Measurements from ENCODE around the gene UMOD.
"Not testable (repeated sequence)": the region's sequence is repeated elsewhere in the genome, so short reads cannot be mapped to it uniquely, and the experiment has no call there.

UMOD gene

GRCh38 chr16:20327444-20328041 lies 25.0 kb downstream of the UMOD start, which contains the start of gene GP2:
Gene GP2 (minus strand): TSS chr16:20327513. CDS start chr16:20326431, 1,082 bp downstream.
- DNase-seq (ENCODE audit: low spot score) = no peak
- no peak for TF ChIP-seq CTCF (conservative IDR thresholded peaks at IDR 0.05; ENCODE audit: low read depth)
- ChIA-PET CTCF (no interaction called here), POLR2A (ENCODE audit: low non-redundant PET) (no interaction called here)
- H3K27ac ChIP-seq = no peak within 1 kb of the TSS

GRCh38 chr16:20326321-20326720 lies 26.2 kb downstream of the UMOD start:
- no peak overlapping the region for H3K27ac ChIP-seq
- CTCF ChIA-PET = no interaction called here
- POLR2A ChIA-PET (ENCODE audit: low non-redundant PET) = no interaction called here
- TF ChIP-seq CTCF (conservative IDR thresholded peaks at IDR 0.05; ENCODE audit: low read depth) = no peak
- DNase-seq (ENCODE audit: low spot score) = no peak

GRCh38 chr16:20325005-20325404 lies 27.5 kb downstream of the UMOD start:
- CTCF ChIA-PET = no interaction called here
- no peak overlapping the region for H3K27ac ChIP-seq
- DNase-seq (ENCODE audit: low spot score) = no peak
- no peak for TF ChIP-seq CTCF (conservative IDR thresholded peaks at IDR 0.05; ENCODE audit: low read depth)
- POLR2A ChIA-PET (ENCODE audit: low non-redundant PET) = no interaction called here

GRCh38 chr16:20323591-20324117 lies 28.9 kb downstream of the UMOD start:
- no peak for TF ChIP-seq CTCF (conservative IDR thresholded peaks at IDR 0.05; ENCODE audit: low read depth)
- DNase-seq (ENCODE audit: low spot score) = no peak
- ChIA-PET POLR2A (ENCODE audit: low non-redundant PET) (no interaction called here), CTCF (no interaction called here)
- H3K27ac ChIP-seq = no peak overlapping the region

- CTCF ChIA-PET = interaction anchor here (0.6 kb wide), 2 partner anchors 47 to 1401 kb away, joined by 3 read pairs; no protein-coding TSS in a partner anchor
Measured at GRCh38 chr16:20322696-20323095, 29.8 kb downstream of the UMOD start.

GRCh38 chr16:20321671-20322070 lies 30.8 kb downstream of the UMOD start:
- POLR2A ChIA-PET (ENCODE audit: low non-redundant PET) = no interaction called here

More at GRCh38 chr16:20322696-20323095, 29.8 kb downstream of the UMOD start:
- no peak overlapping the region for H3K27ac ChIP-seq
- TF ChIP-seq CTCF (conservative IDR thresholded peaks at IDR 0.05; ENCODE audit: low read depth) = no peak
- no peak for DNase-seq (ENCODE audit: low spot score)
- POLR2A ChIA-PET (ENCODE audit: low non-redundant PET) = interaction anchor here (0.6 kb wide), 1 partner anchor 708 kb away, joined by 3 read pairs; no protein-coding TSS in a partner anchor

GRCh38 chr16:20321051-20321450 lies 31.5 kb downstream of the UMOD start:
- DNase-seq (ENCODE audit: low spot score); H3K27ac ChIP-seq; CTCF ChIA-PET; POLR2A ChIA-PET (ENCODE audit: low non-redundant PET): not testable (repeated sequence)

More at GRCh38 chr16:20321671-20322070, 30.8 kb downstream of the UMOD start:
- no peak for DNase-seq (ENCODE audit: low spot score)
- CTCF ChIA-PET = no interaction called here
- TF ChIP-seq CTCF (conservative IDR thresholded peaks at IDR 0.05; ENCODE audit: low read depth) = no peak
- no peak overlapping the region for H3K27ac ChIP-seq
